KMS-11 (cell line): ENCODE measurements around the gene TCN1.
"Not testable (repeated sequence)": the region's sequence is repeated elsewhere in the genome, so short reads cannot be mapped to it uniquely, and the experiment has no call there.

Experiments
- H2AFZ ChIP-seq: fragments of 200-600 bp; sonication (generic); 2 replicates; pipeline ENCODE4 v1.6.1; 2016; ENCODE audit warnings: antibody characterized with exemption, mixed run types, low read depth
- H3K27ac ChIP-seq: fragments of 200-600 bp; sonication (generic); 2 replicates; pipeline ENCODE4 v1.6.1; 2016; ENCODE audit warnings: mild to moderate bottlenecking, mixed run types
- H3K27me3 ChIP-seq: fragments of 200-600 bp; sonication (generic); 2 replicates; pipeline ENCODE4 v1.6.1; 2017; ENCODE audit warnings: mild to moderate bottlenecking, low read depth, mixed run types, moderate library complexity; ENCODE audit not compliant: insufficient read depth
- H3K36me3 ChIP-seq: fragments of 200-600 bp; sonication (generic); 2 replicates; pipeline ENCODE4 v1.6.1; 2017; ENCODE audit warnings: mild to moderate bottlenecking, mixed run types; ENCODE audit not compliant: insufficient read depth
- H3K4me1 ChIP-seq: fragments of 200-600 bp; sonication (generic); 2 replicates; pipeline ENCODE4 v1.6.1; 2016; ENCODE audit warnings: mild to moderate bottlenecking, low read depth, mixed run types; ENCODE audit not compliant: poor library complexity, severe bottlenecking
- H3K4me2 ChIP-seq: fragments of 200-600 bp; sonication (generic); 2 replicates; pipeline ENCODE4 v1.7.0; 2016; ENCODE audit warnings: mild to moderate bottlenecking, mixed run types
- H3K4me3 ChIP-seq: fragments of 200-600 bp; sonication (generic); IDR thresholded peaks from 2 replicates; pipeline ENCODE4 v1.6.1; 2017; ENCODE audit warnings: low read depth, low read length, mixed read lengths; ENCODE audit not compliant: insufficient read depth
- H3K79me2 ChIP-seq: fragments of 200-600 bp; sonication (generic); 2 replicates; pipeline ENCODE4 v1.6.1; 2016; ENCODE audit warnings: low read depth, mixed run types; ENCODE audit not compliant: insufficient read depth
- H3K9ac ChIP-seq: fragments of 200-600 bp; sonication (generic); 2 replicates; pipeline ENCODE4 v1.6.1; 2016; ENCODE audit warnings: mild to moderate bottlenecking, mixed run types
- H4K20me1 ChIP-seq: fragments of 200-600 bp; sonication (generic); 2 replicates; pipeline ENCODE4 v1.6.1; 2016; ENCODE audit warnings: mild to moderate bottlenecking, mixed run types; ENCODE audit not compliant: insufficient read depth
- TF ChIP-seq, protein P1 (sequence below): fragments of 200-600 bp; sonication (generic); conservative IDR thresholded peaks from 2 replicates; pipeline ENCODE4 v1.6.1; 2017; ENCODE audit warnings: low read depth, mild to moderate bottlenecking, antibody characterized with exemption, low read length, moderate library complexity, mixed read lengths

TCN1 gene, protein sequence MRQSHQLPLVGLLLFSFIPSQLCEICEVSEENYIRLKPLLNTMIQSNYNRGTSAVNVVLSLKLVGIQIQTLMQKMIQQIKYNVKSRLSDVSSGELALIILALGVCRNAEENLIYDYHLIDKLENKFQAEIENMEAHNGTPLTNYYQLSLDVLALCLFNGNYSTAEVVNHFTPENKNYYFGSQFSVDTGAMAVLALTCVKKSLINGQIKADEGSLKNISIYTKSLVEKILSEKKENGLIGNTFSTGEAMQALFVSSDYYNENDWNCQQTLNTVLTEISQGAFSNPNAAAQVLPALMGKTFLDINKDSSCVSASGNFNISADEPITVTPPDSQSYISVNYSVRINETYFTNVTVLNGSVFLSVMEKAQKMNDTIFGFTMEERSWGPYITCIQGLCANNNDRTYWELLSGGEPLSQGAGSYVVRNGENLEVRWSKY

DNA sequence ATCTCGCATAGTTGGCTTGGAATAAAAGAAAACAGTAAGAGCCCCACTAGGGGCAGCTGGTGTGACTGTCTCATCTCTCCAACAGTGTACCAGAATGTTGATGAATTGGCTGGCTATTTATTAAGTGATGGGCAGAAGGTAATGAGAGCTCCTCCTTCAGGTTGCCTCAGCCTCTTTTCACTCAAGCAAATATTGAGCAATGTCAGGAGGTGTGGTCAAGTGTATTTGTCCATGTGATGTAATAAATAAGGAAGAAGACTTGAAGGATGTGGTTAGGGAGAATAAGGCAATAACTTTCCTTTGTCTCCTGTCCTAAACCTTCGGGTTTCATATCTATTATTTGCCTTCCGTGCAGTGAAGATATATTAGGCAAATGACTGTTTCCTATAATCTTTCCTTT, at the start of gene TCN1:
Gene TCN1, minus strand, starts transcription at position 91 of the 400 bp plus-strand sequence. Its CDS starts 17 bp downstream, at position 74.
- Histone ChIP-seq H3K4me2 (no peak within 1 kb of the TSS), H3K27ac (no peak within 1 kb of the TSS), H3K79me2 (no peaks in the 10 kb centered on the region), H3K36me3 (no peaks in the 10 kb centered on the region), H3K27me3 (no peaks in the 10 kb centered on the region), H2AFZ (no peak within 1 kb of the TSS), H4K20me1 (no peaks in the 10 kb centered on the region), H3K4me1 (no peaks in the 10 kb centered on the region), H3K4me3 (no peak within 1 kb of the TSS), H3K9ac (no peak within 1 kb of the TSS)
- TF ChIP-seq, protein P1, sequence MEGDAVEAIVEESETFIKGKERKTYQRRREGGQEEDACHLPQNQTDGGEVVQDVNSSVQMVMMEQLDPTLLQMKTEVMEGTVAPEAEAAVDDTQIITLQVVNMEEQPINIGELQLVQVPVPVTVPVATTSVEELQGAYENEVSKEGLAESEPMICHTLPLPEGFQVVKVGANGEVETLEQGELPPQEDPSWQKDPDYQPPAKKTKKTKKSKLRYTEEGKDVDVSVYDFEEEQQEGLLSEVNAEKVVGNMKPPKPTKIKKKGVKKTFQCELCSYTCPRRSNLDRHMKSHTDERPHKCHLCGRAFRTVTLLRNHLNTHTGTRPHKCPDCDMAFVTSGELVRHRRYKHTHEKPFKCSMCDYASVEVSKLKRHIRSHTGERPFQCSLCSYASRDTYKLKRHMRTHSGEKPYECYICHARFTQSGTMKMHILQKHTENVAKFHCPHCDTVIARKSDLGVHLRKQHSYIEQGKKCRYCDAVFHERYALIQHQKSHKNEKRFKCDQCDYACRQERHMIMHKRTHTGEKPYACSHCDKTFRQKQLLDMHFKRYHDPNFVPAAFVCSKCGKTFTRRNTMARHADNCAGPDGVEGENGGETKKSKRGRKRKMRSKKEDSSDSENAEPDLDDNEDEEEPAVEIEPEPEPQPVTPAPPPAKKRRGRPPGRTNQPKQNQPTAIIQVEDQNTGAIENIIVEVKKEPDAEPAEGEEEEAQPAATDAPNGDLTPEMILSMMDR = no peak

DNA sequence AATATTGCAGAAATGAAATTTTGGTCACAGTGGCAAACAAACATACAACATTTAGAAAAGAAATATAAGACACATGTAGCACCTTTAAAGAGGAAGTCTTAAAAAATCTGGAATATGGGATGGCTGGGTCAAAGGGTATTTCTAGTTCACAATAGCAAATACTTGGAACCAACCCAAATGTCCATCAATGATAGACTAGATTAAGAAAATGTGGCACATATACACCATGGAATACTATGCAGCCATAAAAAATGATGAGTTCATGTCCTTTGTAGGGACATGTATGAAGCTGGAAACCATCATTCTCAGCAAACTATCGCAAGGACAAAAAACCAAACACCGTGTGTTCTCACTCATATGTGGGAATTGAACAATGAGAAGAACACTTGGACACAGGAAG, 37.3 kb upstream of the TCN1 start:
- H3K79me2 ChIP-seq, H3K4me1 ChIP-seq, H3K4me2 ChIP-seq, H3K36me3 ChIP-seq, H4K20me1 ChIP-seq, H3K4me3 ChIP-seq, H3K9ac ChIP-seq, H3K27ac ChIP-seq, H3K27me3 ChIP-seq, H2AFZ ChIP-seq: not testable (repeated sequence)

DNA sequence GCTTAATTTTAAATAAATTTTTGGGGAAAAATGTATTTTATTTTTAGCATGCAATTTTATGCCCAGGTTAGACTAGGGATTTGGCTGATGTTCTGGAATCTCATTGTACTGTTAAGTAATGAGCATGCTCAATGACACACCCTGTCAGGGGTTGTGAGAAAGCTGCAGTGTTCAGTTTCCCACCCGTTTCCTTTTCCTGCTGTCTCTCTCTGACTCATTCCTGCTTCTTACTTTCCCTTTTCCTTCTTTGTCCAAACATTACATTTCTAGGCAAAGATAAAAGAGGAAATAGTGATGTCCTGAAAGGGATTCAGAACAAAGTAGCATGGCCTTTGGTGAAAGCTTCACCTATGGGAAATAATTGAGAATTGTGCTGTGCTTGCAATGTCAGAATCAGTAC, 35.0 kb upstream of the TCN1 start:
- H3K27ac ChIP-seq = no peak overlapping the region
- no peaks in the 10 kb centered on the region for H3K36me3 ChIP-seq
- no peaks in the 10 kb centered on the region for H3K27me3 ChIP-seq
- H4K20me1 ChIP-seq = no peaks in the 10 kb centered on the region
- TF ChIP-seq, protein P1 = no peak
- no peak overlapping the region for H3K9ac ChIP-seq
- no peak overlapping the region for H2AFZ ChIP-seq
- H3K4me1 ChIP-seq = no peaks in the 10 kb centered on the region
- H3K4me2 ChIP-seq = no peak overlapping the region
- no peaks in the 10 kb centered on the region for H3K79me2 ChIP-seq
- H3K4me3 ChIP-seq = no peak overlapping the region

DNA sequence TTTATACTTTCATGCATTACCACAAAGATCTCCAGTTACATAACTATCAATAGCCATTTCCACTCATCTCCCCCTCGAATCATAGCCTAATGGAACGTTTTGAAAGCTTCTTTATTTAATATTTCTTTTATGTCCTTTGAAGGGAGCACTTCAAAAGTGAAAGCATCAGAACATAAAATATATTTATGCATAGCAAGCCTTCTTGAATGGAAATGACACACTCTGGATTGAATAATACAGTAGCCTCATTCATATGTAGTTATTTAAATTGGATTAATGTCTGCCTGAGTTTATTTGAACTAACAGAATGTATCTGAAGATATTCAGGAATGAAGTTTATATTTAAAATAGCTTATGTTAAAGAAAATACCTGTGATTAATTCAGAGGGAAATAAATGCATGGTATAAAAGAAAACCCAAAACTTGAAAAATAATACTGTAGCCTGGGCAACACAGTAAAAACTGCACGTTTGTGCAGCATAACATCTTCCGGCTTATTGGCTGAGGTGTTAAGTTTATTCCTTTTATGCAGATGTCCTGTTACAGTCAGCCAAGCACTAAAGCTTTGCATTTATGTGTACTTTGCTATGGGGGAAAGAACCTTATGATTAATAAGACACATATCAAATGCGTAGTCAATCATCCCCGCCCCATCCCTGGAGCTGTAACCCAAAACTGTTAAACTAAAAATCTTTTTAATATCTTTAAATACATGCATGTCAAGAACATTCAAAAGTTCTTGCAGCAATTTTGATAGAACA, 34.3 kb upstream of the TCN1 start:
- Histone ChIP-seq H3K4me2 (no peak overlapping the region), H3K9ac (no peak overlapping the region), H3K36me3 (no peaks in the 10 kb centered on the region), H4K20me1 (no peaks in the 10 kb centered on the region), H3K27ac (no peak overlapping the region), H3K79me2 (no peaks in the 10 kb centered on the region), H2AFZ (no peak overlapping the region), H3K27me3 (no peaks in the 10 kb centered on the region), H3K4me3 (no peak overlapping the region), H3K4me1 (no peaks in the 10 kb centered on the region)
- TF ChIP-seq, protein P1 = no peak
